Choroid plexus epithelial cell (primary cell): Measurements from ENCODE around the gene TOX3.

Source experiments
- DNase-seq: peaks from one replicate; pipeline ENCODE4 v3.0.0-alpha.2; 2010; ENCODE audit warnings: low read depth
- H3K4me3 ChIP-seq: 2 replicates; pipeline ENCODE4 v1.5.1; 2011; ENCODE audit warnings: low read depth, mild to moderate bottlenecking, control low read depth, low read length, moderate library complexity
- CTCF ChIP-seq: conservative IDR thresholded peaks from 2 replicates; pipeline ENCODE4 v1.5.1; 2011; ENCODE audit warnings: low read depth, mild to moderate bottlenecking, control low read depth, inconsistent platforms, low read length, moderate library complexity

TOX3 gene

GRCh38 chr16:52546291-52547003 lies 496 bp downstream of the TOX3 start:
- no peak for DNase-seq
- no peak for TF ChIP-seq CTCF
- H3K4me3 ChIP-seq = no peak overlapping the region

GRCh38 chr16:52545898-52546266 lies 1.1 kb downstream of the TOX3 start:
- DNase-seq = no peak
- no peak overlapping the region for H3K4me3 ChIP-seq
- TF ChIP-seq CTCF = no peak

GRCh38 chr16:52545222-52545897 lies 1.6 kb downstream of the TOX3 start:
- TF ChIP-seq CTCF = no peak
- DNase-seq = no peak
- H3K4me3 ChIP-seq = no peak overlapping the region

- no peak for DNase-seq
- TF ChIP-seq CTCF = no peak
Observed at GRCh38 chr16:52544703-52545102, 2.2 kb downstream of the TOX3 start.

GRCh38 chr16:52543654-52544053 lies 3.3 kb downstream of the TOX3 start:
- H3K4me3 ChIP-seq = no peak overlapping the region
- no peak for TF ChIP-seq CTCF
- no peak for DNase-seq

More at GRCh38 chr16:52544703-52545102, 2.2 kb downstream of the TOX3 start:
- H3K4me3 ChIP-seq = no peak overlapping the region

- no peak overlapping the region for H3K4me3 ChIP-seq
- no peak for DNase-seq
- TF ChIP-seq CTCF = no peak
Observed at GRCh38 chr16:52540910-52541309, 6.0 kb downstream of the TOX3 start.

- H3K4me3 ChIP-seq = no peak overlapping the region
- no peak for TF ChIP-seq CTCF
- no peak for DNase-seq
Observed at GRCh38 chr16:52539191-52539590, 7.8 kb downstream of the TOX3 start.
